ENCODE results near the gene LEMD2. TPM values are rescaled to one million over a fixed set of nuclear protein-coding genes. Genes with fewer than 3 reads are reported as not detected.

The LEMD2 gene
- total and polyA plus RNA-seq, 12 donors = 32.4 to 121 (median 60.0) TPM

DNA sequence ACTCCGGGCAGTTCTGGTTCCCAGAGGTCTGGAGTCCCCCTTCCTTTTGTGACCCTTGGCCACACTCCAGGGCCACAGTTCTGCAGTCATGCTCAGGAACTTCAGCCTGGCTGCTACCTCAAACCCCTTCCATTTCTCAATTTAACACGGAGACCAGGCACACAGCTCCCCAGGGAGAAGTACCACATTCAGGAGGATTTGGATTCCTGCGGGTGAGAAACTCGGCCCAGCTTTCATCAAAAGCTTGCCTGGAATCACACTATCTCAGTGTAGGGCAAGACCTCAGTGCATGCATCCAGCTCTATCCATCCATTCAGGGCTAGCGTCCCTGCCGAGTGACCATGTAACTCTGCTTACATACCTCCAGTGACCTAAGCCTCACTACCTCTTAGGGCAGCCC is 25.4 kb downstream of the LEMD2 start:
- H3K36me3 ChIP-seq (replicated peaks in 1 of 2) = no peaks in the 10 kb centered on the region
- H3K9me3 ChIP-seq (replicated peaks in 1 of 3) = no peaks in the 10 kb centered on the region
- no peak overlapping the region for H3K27ac ChIP-seq
- 40 to 56% (median 52%) methylated on average over 5 to 6 of the region's 6 CpGs for WGBS, 4 donors
- H3K4me3 ChIP-seq = no peak overlapping the region
- H3K27me3 ChIP-seq = no peaks in the 10 kb centered on the region
- peaks cover 3 to 17% of the 10 kb centered on the region in 2 donors for H3K4me1 ChIP-seq (replicated peaks in 1 of 2)
- no peak for DNase-seq
- intact Hi-C loops (cut with DNase I) = loop anchor here in 1 of 2 donors (5.0 kb wide), 1 partner anchor 176 kb away; no protein-coding TSS in a partner anchor
- TF ChIP-seq, protein P1, sequence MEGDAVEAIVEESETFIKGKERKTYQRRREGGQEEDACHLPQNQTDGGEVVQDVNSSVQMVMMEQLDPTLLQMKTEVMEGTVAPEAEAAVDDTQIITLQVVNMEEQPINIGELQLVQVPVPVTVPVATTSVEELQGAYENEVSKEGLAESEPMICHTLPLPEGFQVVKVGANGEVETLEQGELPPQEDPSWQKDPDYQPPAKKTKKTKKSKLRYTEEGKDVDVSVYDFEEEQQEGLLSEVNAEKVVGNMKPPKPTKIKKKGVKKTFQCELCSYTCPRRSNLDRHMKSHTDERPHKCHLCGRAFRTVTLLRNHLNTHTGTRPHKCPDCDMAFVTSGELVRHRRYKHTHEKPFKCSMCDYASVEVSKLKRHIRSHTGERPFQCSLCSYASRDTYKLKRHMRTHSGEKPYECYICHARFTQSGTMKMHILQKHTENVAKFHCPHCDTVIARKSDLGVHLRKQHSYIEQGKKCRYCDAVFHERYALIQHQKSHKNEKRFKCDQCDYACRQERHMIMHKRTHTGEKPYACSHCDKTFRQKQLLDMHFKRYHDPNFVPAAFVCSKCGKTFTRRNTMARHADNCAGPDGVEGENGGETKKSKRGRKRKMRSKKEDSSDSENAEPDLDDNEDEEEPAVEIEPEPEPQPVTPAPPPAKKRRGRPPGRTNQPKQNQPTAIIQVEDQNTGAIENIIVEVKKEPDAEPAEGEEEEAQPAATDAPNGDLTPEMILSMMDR (IDR thresholded peaks at IDR 0.05) = no peak
- TF ChIP-seq POLR2A (IDR thresholded peaks at IDR 0.05) = no peak

DNA sequence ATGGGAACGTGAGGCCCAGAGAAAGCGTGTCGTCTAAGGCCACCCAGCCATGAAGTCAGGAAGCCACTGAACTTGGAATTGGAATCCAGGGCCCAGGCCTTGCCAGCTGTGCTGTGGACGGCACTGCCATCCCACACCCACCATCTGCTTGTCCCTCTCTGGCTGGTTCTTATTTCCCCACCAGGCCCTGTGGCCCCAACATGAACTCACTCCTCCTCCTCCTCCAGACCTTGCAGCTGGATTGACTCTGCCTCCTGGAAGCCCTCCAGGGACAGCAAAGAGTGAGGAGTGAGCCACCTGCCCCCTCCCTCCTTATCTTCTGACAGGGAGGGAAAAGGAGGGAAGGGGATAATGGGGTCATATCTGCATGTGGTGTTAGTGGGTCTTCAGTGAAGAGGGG is 26.2 kb downstream of the LEMD2 start:
- peak overlapping the region in 1 of 5 donors; percentile 55 for H3K27ac ChIP-seq
- H3K9me3 ChIP-seq (replicated peaks in 1 of 3) = no peaks in the 10 kb centered on the region
- no peak for TF ChIP-seq POLR2A (IDR thresholded peaks at IDR 0.05)
- TF ChIP-seq, protein P1 (IDR thresholded peaks at IDR 0.05) = no peak
- DNase-seq = no peak
- intact Hi-C loops (cut with DNase I) = loop anchor here in 1 of 2 donors (5.0 kb wide), 1 partner anchor 175 kb away; no protein-coding TSS in a partner anchor
- H3K27me3 ChIP-seq = no peaks in the 10 kb centered on the region
- H3K4me1 ChIP-seq (replicated peaks in 1 of 2) = peaks cover 3 to 17% of the 10 kb centered on the region in 2 donors
- 68 to 80% (median 78%) methylated on average over 4 of the region's 4 CpGs for WGBS, 4 donors
- no peaks in the 10 kb centered on the region for H3K36me3 ChIP-seq (replicated peaks in 1 of 2)
- no peak overlapping the region for H3K4me3 ChIP-seq

DNA sequence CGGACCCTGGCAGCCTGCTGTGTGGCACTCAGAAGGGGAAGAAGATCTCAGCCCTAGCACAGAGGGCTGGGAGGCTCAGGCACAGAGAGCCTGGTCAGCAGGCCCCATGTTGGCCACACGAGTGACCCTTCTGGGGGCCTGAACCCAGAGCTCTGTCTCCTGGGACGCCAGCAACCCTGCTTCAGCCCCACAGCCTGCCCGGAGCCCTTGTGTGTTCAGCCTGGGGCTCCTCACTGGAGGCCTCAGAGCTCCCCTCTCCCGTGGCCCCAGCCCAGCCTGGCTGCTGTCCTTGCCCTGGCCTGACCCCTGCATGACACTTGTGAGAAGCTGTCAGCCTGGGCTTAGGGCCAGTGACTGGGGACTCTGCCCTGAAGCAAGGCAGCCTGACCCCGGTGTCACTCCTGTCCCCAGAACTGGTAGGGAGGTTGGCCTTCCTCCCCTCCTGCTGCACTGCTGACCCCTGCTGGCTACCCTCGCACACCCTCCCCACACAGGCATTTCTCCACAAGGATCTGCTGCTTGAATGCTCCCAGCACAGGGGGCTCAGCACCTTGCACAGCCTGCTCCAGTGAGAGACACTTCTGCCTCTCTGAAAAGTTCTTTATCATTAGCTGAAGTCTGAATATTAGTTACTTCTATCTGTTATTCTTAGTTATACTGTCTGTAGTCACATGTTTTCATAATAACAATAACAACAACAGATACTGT is 26.9 kb downstream of the LEMD2 start:
- Histone ChIP-seq H3K36me3 (replicated peaks in 1 of 2) (no peaks in the 10 kb centered on the region), H3K9me3 (replicated peaks in 1 of 3) (no peaks in the 10 kb centered on the region), H3K27ac (peak overlapping the region in 2 of 5 donors; percentile 30 to 55), H3K27me3 (no peaks in the 10 kb centered on the region), H3K4me3 (no peak overlapping the region), H3K4me1 (replicated peaks in 1 of 2) (peaks cover 3 to 17% of the 10 kb centered on the region in 2 donors)
- TF ChIP-seq POLR2A (IDR thresholded peaks at IDR 0.05) = no peak
- TF ChIP-seq, protein P1 (IDR thresholded peaks at IDR 0.05) = peak; percentile 14 to 89 (median 66)
- 13 to 41% (median 26%) methylated on average over 2 to 7 of the region's 7 CpGs for WGBS, 4 donors
- intact Hi-C loops (cut with DNase I) = loop anchor here in 1 of 2 donors (5.0 kb wide), 1 partner anchor 175 kb away; no protein-coding TSS in a partner anchor
- peak; percentile 70 to 94 (median 89) for DNase-seq

DNA sequence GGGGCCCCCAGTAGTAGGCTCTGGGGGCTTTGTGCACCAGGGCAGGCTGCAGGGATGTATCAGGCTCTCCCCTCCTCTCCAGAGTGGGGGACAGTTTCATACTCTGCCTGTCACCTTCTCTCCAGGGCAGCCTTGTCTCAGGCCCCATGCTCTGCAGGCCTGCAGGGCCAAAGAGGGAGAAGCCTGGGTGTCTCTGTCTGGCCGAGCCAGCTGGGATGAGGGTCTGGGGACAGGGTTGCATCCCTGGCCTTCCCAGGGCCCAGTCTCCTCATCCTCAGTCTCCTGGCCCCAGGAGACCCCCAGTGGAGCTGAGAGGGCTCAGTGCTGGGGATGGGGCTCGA is 27.4 kb downstream of the LEMD2 start:
- Histone ChIP-seq H3K27ac (peak overlapping the region in 2 of 5 donors; percentile 30 to 55), H3K4me3 (no peak overlapping the region), H3K9me3 (replicated peaks in 1 of 3) (no peaks in the 10 kb centered on the region), H3K4me1 (replicated peaks in 1 of 2) (peaks cover 3 to 17% of the 10 kb centered on the region in 2 donors), H3K36me3 (replicated peaks in 1 of 2) (no peaks in the 10 kb centered on the region), H3K27me3 (no peaks in the 10 kb centered on the region)
- WGBS, 4 donors = 74 to 86% methylated on average over 2 of the region's 2 CpGs; no CpG with 5 or more reads in 2 of the 4 donors
- TF ChIP-seq, protein P1 (IDR thresholded peaks at IDR 0.05) = no peak
- TF ChIP-seq POLR2A (IDR thresholded peaks at IDR 0.05) = no peak
- intact Hi-C loops (cut with DNase I) = loop anchor here in 1 of 2 donors (5.0 kb wide), 1 partner anchor 174 kb away; no protein-coding TSS in a partner anchor
- no peak for DNase-seq
